LNCAP (cell line): Measurements from ENCODE around the gene EFEMP1.

Source experiments
- TF ChIP-seq, protein P1 (sequence below): fragments of 450-650 bp; IDR thresholded peaks from 2 replicates; pipeline ENCODE4 v1.5.1; 2017; ENCODE audit warnings: mild to moderate bottlenecking

The EFEMP1 gene

DNA sequence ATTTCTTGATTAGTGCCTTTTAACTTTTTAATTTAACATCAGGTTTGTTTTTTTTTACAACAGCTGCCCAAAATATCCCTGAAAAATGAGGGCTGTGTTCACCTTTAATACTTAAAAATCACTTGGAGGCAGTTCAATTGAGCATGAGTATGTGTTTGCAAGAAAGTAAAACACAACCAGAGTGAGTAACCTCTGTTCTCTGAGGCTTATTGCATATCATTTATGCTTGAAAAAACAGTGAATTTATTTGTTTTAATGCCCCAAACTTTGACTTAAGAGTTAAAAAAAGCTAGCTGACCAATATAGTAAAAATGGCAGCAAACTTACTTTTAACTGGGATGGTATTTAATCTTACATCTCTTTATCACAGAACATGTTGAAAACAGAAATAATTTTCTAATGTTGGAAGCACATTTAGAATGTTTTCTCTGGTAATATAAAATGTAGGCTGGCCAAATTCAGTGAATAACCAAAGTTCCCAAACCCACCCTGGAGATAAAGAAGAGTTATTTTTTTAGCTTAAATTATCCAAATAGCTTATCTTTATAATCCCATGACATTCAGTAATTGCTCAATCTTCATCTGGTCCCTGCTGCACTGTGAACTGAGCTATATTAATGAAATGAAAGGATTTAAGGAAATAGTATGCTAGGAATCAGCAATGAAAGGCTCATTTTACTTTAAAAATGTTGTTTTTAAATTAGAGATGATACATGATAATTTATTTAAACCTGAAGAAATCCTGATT is 24.8 kb upstream of the EFEMP1 start:
- TF ChIP-seq, protein P1, sequence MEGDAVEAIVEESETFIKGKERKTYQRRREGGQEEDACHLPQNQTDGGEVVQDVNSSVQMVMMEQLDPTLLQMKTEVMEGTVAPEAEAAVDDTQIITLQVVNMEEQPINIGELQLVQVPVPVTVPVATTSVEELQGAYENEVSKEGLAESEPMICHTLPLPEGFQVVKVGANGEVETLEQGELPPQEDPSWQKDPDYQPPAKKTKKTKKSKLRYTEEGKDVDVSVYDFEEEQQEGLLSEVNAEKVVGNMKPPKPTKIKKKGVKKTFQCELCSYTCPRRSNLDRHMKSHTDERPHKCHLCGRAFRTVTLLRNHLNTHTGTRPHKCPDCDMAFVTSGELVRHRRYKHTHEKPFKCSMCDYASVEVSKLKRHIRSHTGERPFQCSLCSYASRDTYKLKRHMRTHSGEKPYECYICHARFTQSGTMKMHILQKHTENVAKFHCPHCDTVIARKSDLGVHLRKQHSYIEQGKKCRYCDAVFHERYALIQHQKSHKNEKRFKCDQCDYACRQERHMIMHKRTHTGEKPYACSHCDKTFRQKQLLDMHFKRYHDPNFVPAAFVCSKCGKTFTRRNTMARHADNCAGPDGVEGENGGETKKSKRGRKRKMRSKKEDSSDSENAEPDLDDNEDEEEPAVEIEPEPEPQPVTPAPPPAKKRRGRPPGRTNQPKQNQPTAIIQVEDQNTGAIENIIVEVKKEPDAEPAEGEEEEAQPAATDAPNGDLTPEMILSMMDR: no peak

DNA sequence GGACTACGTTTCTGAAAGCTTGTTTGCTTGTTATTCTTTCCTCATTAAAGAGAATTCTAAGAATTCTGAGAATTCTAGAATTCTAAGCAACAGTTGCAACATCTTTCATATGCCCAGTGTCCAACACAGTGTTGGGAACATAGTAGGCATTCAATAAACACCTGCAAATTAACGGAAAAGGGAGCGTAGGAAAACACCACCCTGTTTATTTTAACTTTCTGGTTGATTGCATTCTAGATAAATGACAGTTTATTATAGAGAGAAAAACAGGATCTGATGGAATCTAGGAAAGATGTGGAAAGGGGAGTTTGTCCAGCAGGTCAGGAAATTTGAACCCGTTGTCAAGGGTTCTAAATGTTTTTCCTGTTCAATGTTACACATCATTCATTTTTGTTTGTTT is 24.2 kb upstream of the EFEMP1 start:
- TF ChIP-seq, protein P1: no peak

DNA sequence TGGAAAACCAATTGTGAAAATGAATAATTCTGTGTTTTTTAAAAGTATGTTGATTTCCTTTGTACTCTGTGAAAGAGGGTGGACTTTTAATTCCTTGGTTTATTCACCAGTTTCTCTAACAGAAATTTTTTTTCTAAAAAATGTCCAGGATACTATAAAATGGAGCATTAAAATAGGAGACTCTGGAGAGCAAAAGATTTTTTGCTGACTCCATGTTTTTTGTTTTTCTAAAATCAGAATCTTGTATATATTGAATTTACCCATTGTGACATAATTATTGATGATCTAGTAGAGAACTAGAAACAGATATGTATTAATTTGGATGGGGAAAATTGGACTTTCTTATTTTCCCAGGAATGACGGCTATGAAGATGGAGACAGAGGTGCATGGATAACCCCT is 23.2 kb upstream of the EFEMP1 start:
- TF ChIP-seq, protein P1: no peak

DNA sequence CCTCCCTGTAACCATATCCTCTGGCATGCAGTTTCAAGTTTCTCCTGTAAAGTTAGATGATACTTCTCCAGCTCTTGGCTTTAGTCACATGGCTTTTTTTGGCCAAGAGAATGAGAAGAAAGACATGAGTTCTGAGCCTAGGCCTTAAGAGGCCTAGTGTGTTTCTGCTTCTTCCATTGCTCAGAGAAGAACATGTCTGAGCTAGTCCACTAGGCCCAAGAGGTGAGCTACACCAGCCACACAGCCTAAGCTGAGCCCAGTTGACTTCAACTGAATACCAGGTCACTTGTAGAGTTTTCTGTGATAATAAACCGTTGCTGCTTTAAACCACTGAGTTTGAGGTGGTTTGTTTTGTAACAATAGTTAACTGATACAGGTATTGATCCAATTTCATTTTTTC is 19.9 kb upstream of the EFEMP1 start:
- TF ChIP-seq, protein P1: no peak

DNA sequence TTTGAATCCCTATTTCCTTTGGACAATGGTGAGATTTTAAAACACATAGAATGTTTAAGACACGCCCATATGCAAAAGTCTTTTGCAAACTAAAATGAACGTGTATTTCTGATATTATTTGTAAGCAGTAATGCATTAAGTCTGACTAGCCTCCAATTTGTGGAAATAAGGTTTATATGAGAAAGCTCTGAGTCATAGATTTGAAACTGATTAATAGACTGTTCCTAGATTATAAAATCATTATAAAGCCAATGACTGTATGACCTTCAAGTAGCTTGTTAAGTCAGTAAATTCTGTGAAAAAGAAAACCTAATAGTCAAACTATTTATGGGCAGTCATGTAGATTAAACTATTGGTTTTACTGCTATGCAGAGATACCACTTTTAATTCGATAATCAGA is 12.8 kb upstream of the EFEMP1 start:
- TF ChIP-seq, protein P1: no peak

DNA sequence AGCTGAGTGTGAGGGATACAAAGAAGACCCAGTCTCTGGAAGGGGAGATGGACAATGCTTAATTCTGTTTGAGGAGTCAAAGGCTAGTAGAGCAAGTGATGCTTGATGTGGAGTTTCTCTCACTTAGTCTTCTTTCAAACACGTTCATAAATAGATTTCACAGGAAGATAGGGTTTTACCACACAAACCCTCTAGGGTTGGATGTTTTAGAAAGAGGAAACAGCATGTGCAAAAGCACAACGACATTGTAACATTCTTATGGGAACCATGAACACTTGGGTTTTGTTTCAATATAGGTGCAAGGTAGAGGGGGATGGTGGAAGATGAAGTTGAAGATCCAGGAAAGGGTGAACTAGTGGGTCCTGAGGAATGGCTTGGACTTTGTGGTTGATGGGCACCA is 10.8 kb upstream of the EFEMP1 start:
- TF ChIP-seq, protein P1: no peak

DNA sequence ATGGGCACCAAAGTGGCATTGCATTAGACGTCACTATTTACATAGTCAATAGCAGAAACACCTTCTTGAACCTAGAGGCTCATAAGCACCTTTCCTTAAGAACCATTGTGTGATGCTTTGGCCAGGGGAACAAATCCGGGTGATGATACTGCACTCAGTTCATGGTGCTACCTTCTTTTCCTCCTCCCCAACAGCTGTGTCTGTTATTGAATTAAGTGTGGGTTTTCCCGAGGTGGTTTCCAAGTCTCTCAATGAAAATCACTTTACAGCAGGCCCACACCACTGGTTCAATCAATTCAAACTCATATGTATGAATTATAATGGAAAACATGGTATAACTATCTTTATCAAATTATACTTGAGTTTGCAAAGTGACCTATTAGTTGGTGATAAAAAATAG is 9.3 kb upstream of the EFEMP1 start:
- TF ChIP-seq, protein P1: no peak

DNA sequence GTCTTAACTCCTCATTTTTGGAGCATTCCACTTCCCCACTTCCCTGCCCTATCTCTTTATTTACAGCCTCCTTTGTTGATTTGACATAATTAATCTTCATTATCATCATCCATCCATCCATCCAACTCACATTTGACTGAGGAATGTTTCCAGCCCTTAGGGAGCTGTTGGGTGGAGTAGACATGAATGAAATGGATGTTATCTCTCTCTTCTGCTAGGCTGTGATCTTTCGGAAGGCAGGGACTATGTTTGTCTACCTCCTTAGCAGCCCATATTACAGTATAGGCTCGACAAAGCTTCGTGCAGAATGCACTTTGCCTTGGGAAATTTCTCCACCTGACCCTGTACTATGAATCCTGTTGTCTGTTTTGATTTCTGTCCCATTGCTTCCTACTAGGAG is 7.7 kb upstream of the EFEMP1 start:
- TF ChIP-seq, protein P1: no peak
